Thyroid gland (tissue), 4 donors: Measurements from ENCODE around the gene TBC1D13.

ENCODE experiments used
- POLR2A ChIP-seq, 2 donors: fragments of 450-650 bp; IDR thresholded peaks; one replicate each; pipeline ENCODE4 v1.6.1; 2017; ENCODE audit warnings: antibody characterized with exemption in 2 of 2, mild to moderate bottlenecking in 2 of 2, moderate library complexity in 1 of 2
- TF ChIP-seq, protein P1 (sequence below), 6 experiments: fragments of 200-600 bp in 3 of 6; fragments of 450-650 bp in 3 of 6; sonication (generic) in 3 of 6; IDR thresholded peaks; one replicate each; pipeline ENCODE4 v1.5.1; 2016 to 2019; ENCODE audit warnings: antibody characterized with exemption in 6 of 6, mild to moderate bottlenecking in 2 of 6, inconsistent platforms in 1 of 6, moderate library complexity in 1 of 6

DNA sequence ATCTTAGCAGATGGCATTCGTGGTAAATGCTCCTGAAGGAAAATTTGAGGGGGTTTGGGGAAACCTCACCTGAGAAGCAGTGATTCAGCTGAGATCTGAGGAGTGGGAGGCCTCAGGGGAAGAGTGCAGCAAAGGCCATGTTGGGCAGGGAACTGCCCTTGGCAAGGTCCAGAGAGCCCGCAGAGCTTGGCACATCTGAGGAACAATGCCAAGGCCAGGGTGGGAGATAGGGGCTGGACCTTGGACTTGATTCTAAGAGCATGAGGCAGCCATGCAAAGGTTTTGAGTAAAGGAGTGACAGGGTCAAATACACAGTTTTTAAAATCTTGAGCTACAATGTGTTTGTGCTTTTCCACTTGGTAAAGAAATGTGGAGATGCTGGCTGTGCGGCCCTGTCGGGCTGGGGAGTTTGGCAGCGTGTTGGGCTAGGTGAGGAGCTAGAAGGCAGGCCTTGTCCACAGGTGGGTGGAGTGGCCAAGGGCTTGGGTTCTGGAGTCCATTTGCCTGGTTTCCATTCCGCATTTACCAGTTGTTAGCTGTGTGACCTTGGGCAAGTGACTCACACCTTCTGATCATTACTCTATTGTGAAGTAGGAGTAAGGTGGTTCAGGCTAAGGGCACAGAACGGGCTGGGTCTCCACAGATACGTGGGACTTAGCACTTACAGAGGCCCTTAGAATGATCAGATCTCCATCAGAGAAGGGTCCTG lies 6.1 kb downstream of the TBC1D13 start:
- TF ChIP-seq, protein P1, sequence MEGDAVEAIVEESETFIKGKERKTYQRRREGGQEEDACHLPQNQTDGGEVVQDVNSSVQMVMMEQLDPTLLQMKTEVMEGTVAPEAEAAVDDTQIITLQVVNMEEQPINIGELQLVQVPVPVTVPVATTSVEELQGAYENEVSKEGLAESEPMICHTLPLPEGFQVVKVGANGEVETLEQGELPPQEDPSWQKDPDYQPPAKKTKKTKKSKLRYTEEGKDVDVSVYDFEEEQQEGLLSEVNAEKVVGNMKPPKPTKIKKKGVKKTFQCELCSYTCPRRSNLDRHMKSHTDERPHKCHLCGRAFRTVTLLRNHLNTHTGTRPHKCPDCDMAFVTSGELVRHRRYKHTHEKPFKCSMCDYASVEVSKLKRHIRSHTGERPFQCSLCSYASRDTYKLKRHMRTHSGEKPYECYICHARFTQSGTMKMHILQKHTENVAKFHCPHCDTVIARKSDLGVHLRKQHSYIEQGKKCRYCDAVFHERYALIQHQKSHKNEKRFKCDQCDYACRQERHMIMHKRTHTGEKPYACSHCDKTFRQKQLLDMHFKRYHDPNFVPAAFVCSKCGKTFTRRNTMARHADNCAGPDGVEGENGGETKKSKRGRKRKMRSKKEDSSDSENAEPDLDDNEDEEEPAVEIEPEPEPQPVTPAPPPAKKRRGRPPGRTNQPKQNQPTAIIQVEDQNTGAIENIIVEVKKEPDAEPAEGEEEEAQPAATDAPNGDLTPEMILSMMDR (IDR thresholded peaks at IDR 0.05) = no peak
- TF ChIP-seq POLR2A (IDR thresholded peaks at IDR 0.05) = no peak
